ENCODE results near the gene MYOM1.

The MYOM1 gene

GRCh38 chr18:3118195-3119010 is 101.4 kb downstream of the MYOM1 start:
- no peak for DNase-seq (ENCODE audit: low read depth, low spot score)

DNA sequence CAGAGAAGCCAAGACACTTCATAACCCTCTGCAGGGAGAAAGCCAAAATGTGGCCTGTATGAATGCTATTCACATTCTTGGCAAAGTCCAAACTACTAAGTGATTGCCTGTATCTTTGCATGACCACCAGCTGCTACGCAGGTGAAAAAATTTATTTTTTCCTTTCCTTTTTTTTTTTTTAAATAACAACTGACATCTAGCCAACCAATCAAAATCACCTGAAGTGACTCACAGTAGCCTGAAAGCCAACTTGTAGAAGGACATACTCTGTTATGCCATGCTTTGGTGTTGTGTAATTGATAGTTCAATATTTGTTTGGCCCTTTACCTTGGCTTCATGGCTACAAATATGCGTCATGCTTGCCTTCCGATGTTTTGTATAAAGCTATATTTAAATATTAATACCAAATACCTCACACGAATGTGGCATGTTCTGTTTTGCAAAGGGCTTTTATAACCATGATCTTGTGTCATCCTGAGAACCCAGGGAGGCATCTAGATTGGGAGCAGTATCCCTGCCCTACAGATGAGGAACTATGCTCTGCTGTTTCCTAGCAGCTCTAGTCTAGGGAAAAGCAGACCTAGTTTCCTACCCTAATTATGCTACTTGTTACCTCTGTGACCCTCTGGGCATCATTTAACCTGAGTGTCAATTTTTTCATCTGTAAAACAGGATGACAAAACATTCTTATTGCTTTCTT is 102.1 kb downstream of the MYOM1 start:
- DNase-seq (ENCODE audit: low read depth, low spot score): no peak

GRCh38 chr18:3115447-3116030 is 104.2 kb downstream of the MYOM1 start:
- DNase-seq (ENCODE audit: low read depth, low spot score): no peak

- DNase-seq (ENCODE audit: low read depth, low spot score): no peak
Measured at GRCh38 chr18:3114451-3114850, 105.3 kb downstream of the MYOM1 start.

GRCh38 chr18:3114026-3114425 is 105.7 kb downstream of the MYOM1 start:
- DNase-seq (ENCODE audit: low read depth, low spot score): no peak

GRCh38 chr18:3111523-3112240 is 108.1 kb downstream of the MYOM1 start:
- no peak for DNase-seq (ENCODE audit: low read depth, low spot score)

GRCh38 chr18:3110034-3110752 is 109.6 kb downstream of the MYOM1 start:
- DNase-seq (ENCODE audit: low read depth, low spot score): no peak

DNA sequence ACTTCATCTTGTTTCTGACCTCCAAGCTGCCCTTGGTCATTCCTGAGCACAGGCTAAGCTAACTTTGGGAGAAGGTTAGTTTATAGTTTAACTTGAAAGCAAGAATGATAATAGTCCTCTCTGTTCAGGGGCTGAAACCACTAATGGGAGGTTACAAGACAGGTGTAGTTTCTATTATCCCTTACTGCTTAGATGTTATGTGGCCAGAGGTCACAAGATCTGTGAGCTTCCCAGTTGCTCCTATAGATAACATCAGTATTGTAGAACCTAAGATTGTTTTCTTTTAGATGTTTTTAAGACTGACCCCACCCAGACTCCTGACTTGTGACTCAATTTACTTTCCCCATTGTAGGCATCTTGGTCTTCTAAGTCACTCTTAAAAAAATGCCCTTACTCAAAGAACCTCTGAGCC is 112.0 kb downstream of the MYOM1 start:
- no peak for DNase-seq (ENCODE audit: low read depth, low spot score)

DNA sequence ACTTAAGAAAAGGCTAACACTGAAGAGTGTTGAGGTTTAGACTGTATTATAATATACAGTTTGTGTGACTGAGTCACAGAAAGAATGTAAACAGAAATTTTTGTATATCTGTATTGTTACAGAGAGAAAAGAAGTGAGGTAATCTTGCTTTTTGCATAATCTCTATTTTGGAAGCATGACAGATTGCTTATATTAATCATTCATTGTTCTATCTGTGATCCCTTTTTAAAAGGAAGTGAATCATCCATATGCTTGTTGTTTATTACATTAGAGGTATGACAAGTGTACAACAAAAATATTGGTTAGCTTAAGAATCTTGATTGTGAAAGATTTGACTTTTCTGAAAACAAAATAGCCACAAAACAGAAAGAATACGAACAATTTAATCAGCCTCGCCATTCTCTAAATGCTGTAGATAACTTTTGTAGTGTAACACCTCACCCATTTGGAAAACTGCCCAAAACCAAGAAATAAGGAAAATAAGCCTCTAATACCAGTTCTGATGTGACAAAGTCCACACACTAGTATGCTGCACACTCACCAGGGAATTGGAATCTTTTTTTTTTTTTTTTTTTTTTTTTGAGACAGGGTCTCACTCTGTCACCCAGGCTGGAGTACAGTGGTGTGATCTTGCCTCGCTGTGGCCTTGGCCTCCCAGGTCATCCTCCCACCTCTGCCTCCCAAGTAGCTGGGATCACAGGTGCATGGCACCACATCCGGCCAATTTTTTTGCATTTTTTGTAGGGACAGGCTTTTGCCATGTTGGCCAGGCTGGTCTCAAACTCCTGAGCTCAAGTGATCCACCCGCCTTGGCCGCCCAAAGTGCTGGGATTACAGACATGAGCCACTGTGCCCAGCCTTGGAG is 115.3 kb downstream of the MYOM1 start:
- no peak for DNase-seq (ENCODE audit: low read depth, low spot score)

GRCh38 chr18:3103576-3103975 is 116.2 kb downstream of the MYOM1 start:
- no peak for DNase-seq (ENCODE audit: low read depth, low spot score)

- no peak for DNase-seq (ENCODE audit: low read depth, low spot score)
Measured at GRCh38 chr18:3102983-3103382, 116.8 kb downstream of the MYOM1 start.

DNA sequence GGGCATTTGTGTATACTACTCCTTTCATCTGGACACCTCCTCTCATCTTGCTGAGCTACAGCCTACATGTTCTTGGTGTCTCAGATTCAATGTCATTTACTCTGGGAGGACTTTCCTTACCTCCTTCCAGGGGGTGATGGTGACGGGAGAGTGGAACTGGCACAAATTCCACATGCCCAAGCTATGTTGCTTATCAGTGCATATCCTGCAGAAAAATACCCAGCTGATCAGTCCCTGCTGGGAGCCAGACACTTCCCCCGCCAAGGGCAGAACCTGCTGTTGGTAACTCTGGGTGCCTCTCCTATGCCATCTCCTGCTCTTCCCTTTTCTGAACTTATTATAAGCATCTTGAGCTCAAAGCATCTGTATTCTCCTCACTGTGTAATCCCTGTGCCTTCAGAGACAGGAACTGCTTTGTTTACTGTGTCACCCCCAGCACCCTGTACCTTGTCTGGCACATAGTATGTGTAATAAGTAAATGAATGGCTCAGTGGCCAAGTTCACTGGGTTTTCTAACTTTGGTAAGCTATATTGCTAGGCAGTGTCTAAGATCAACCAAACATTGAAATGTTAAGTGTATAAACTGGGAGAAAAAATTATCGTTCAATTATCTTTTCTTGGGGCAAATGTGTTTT is 119.2 kb downstream of the MYOM1 start:
- no peak for DNase-seq (ENCODE audit: low read depth, low spot score)

GRCh38 chr18:3099327-3099726 is 120.4 kb downstream of the MYOM1 start:
- DNase-seq (ENCODE audit: low read depth, low spot score): no peak

DNA sequence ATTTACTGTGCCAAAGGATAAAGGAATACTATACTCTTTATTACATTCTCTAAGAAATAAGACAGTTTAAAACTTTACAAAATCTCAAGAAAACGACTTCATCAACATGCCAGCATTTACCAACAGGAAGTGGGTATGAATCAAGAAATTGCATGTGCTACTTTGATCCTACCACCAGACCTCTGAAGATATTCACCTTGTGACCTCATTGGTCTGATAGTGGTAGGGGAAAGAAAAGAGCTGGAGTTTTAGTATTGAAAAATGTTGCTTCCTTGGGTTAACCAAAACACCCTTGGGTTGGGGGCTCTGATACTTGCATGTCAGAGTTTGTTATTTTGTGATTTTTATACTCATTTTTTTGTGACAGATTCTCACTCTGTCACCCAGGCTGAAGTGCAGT is 122.7 kb downstream of the MYOM1 start:
- DNase-seq (ENCODE audit: low read depth, low spot score): no peak

- DNase-seq (ENCODE audit: low read depth, low spot score): no peak
Measured at GRCh38 chr18:3095921-3096320, 123.8 kb downstream of the MYOM1 start.

DNA sequence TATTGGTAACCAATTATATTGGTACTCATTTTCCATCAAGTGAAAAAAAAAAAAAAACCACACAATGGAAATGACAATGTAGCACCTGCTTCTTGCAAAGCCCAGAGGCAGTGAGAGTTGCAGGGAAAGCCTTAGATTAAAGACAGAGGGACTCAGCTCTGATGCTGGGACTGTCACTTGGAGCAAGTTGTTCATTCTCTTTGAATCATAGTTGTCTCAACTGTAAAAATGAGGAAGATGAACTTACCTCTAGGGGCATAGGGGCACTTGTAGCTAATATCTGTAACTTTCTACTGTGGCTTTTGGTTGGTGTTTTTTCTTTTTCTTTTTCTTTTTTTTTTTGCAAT is 125.5 kb downstream of the MYOM1 start:
- DNase-seq (ENCODE audit: low read depth, low spot score): no peak

- DNase-seq (ENCODE audit: low read depth, low spot score): no peak
Measured at GRCh38 chr18:3093624-3094337, 126.0 kb downstream of the MYOM1 start.

- DNase-seq (ENCODE audit: low read depth, low spot score): no peak
Measured at GRCh38 chr18:3092727-3093126, 127.0 kb downstream of the MYOM1 start.

DNA sequence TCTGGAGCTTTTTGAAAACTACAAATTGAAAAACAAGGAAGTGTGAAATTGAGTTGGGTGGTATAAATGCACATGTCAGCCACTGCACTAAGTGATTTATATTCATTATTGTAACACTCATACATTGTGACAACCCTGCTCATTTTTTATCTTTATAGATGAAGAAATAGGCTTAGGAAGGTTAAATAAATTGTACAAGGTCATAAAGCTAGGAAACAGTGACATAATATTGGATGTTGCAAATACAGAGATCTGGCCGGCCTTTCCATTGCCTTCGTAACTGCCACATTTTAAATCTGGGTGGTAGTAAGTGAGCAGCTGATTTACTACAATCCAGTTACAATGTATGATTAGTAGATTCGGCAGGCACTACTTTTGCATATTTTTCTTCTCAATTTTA is 130.2 kb downstream of the MYOM1 start:
- no peak for DNase-seq (ENCODE audit: low read depth, low spot score)

GRCh38 chr18:3088449-3088848 is 131.3 kb downstream of the MYOM1 start:
- DNase-seq (ENCODE audit: low read depth, low spot score): no peak
